H1 (cell line): ENCODE data around the gene ALK. TPM values are rescaled to one million over a fixed set of nuclear protein-coding genes. Genes with fewer than 3 reads are reported as not detected.

Source experiments
- CTCF ChIA-PET: fragments of 300-600 bp; sonication (Branson Sonifier 250); formaldehyde crosslinking; loops from one replicate; lab custom pipeline; 2021; ENCODE audit not compliant: partially characterized antibody; lab: Charles Lee
- POLR2A ChIA-PET: fragments of 300-600 bp; sonication (Branson Sonifier 250); formaldehyde crosslinking; loops from one replicate; lab custom pipeline; 2021; ENCODE audit warnings: inconsistent platforms; ENCODE audit not compliant: partially characterized antibody; lab: Charles Lee
- DNase-seq, 2 experiments: peaks; one replicate each; pipeline versions ENCODE4 v3.0.0 to v3.0.0-alpha.2; 2010 to 2022; ENCODE audit warnings: low spot score in 2 of 2, low read depth in 1 of 2, mixed read lengths in 1 of 2
- FAIRE-seq: peaks from 2 replicates; lab custom pipeline; 2011; peaks lifted over from hg19 to GRCh38; lab: Jason Lieb, UNC
- H2AFZ ChIP-seq: 2 replicates; pipeline ENCODE4 v1.8.1; 2012; ENCODE audit warnings: low read length, inconsistent platforms
- H2AK5ac ChIP-seq: 2 replicates; pipeline ENCODE4 v1.6.1; 2013; ENCODE audit warnings: low read depth, low read length
- H2BK120ac ChIP-seq: replicated peaks from 2 replicates; pipeline ENCODE3; 2013; ENCODE audit warnings: low read depth, low read length, inconsistent platforms
- H2BK12ac ChIP-seq: 2 replicates; pipeline ENCODE4 v1.6.1; 2013; ENCODE audit warnings: low read depth, low read length
- H2BK15ac ChIP-seq: 2 replicates; pipeline ENCODE4 v1.6.1; 2013; ENCODE audit warnings: low read length
- H2BK20ac ChIP-seq: 2 replicates; pipeline ENCODE4 v1.6.1; 2013; ENCODE audit warnings: low read length
- H2BK5ac ChIP-seq: 2 replicates; pipeline ENCODE4 v1.6.1; 2013; ENCODE audit warnings: low read depth, low read length
- H3K14ac ChIP-seq: 2 replicates; pipeline ENCODE4 v1.6.1; 2013; ENCODE audit warnings: inconsistent platforms; ENCODE audit not compliant: insufficient read length
- H3K18ac ChIP-seq: 2 replicates; pipeline ENCODE4 v1.6.1; 2013; ENCODE audit warnings: low read length; ENCODE audit errors: extremely low read depth
- H3K23ac ChIP-seq: 2 replicates; pipeline ENCODE4 v1.6.1; 2013; ENCODE audit warnings: inconsistent platforms; ENCODE audit not compliant: insufficient read length
- H3K23me2 ChIP-seq: 2 replicates; pipeline ENCODE4 v1.6.1; 2013; ENCODE audit warnings: low read depth, low read length
- H3K27ac ChIP-seq: 2 replicates; pipeline ENCODE4 v1.6.1; 2011; ENCODE audit warnings: low read depth, low read length, inconsistent platforms
- H3K27me3 ChIP-seq, 4 experiments: replicated peaks in 1 of 4; 1 replicate in 1 of 4; 2 replicates in 3 of 4; pipeline versions ENCODE4 v1.6.1 to v1.8.1; 2011 to 2013; ENCODE audit warnings: low read length in 3 of 4, mild to moderate bottlenecking in 3 of 4, inconsistent platforms in 2 of 4, mixed read lengths in 2 of 4, moderate library complexity in 1 of 4; ENCODE audit not compliant: control insufficient read depth in 3 of 4, insufficient read depth in 3 of 4; ENCODE audit errors: extremely low read depth in 1 of 4
- H3K36me3 ChIP-seq, 4 experiments: 2 replicates each; pipeline versions ENCODE4 v1.6.1 to v1.8.1; 2011 to 2013; ENCODE audit warnings: mild to moderate bottlenecking in 4 of 4, low read length in 3 of 4, moderate library complexity in 2 of 4, control low read depth in 1 of 4, inconsistent platforms in 1 of 4; ENCODE audit not compliant: insufficient read depth in 4 of 4, control insufficient read depth in 2 of 4
- H3K4ac ChIP-seq: replicated peaks from 2 replicates; pipeline ENCODE3; 2013; ENCODE audit warnings: low read length, low read depth, mixed read lengths, inconsistent platforms; ENCODE audit not compliant: insufficient read length
- H3K4me1 ChIP-seq, 4 experiments: replicated peaks in 1 of 4; 1 replicate in 1 of 4; 2 replicates in 3 of 4; pipeline versions ENCODE4 v1.6.1 to v1.8.1; 2011 to 2013; ENCODE audit warnings: low read length in 3 of 4, inconsistent platforms in 2 of 4, mixed read lengths in 1 of 4; ENCODE audit not compliant: insufficient read depth in 4 of 4, control insufficient read depth in 3 of 4
- H3K4me2 ChIP-seq, 2 experiments: 2 replicates each; pipeline versions ENCODE4 v1.6.1 to v1.8.1; 2011 to 2013; ENCODE audit warnings: low read depth in 2 of 2, low read length in 2 of 2, control low read depth in 1 of 2, inconsistent platforms in 1 of 2, mild to moderate bottlenecking in 1 of 2; ENCODE audit not compliant: insufficient read depth in 1 of 2
- H3K4me3 ChIP-seq, 4 experiments: fragments of 200-600, 300-600 bp in 1 of 4; sonication (generic), shearing (Covaris generic), sonication (Bioruptor Twin) in 1 of 4; 2 replicates each; pipeline versions ENCODE4 v1.5.1 to v1.8.1; 2011 to 2016; ENCODE audit warnings: low read length in 4 of 4, low read depth in 3 of 4, control low read depth in 2 of 4, inconsistent platforms in 2 of 4, mild to moderate bottlenecking in 2 of 4, mixed read lengths in 1 of 4, moderate library complexity in 1 of 4; ENCODE audit not compliant: insufficient read depth in 2 of 4; ENCODE audit errors: extremely low read depth in 1 of 4
- H3K56ac ChIP-seq: replicated peaks from 2 replicates; pipeline ENCODE3; 2013; ENCODE audit warnings: low read depth, mild to moderate bottlenecking, mixed read lengths, low read length, inconsistent platforms; ENCODE audit not compliant: insufficient read length
- H3K79me1 ChIP-seq: 2 replicates; pipeline ENCODE4 v1.6.1; 2013; ENCODE audit warnings: low read depth, low read length, control low read depth
- H3K79me2 ChIP-seq, 2 experiments: 2 replicates each; pipeline versions ENCODE4 v1.6.1 to v1.8.1; 2012 to 2013; ENCODE audit warnings: low read length in 2 of 2, mild to moderate bottlenecking in 2 of 2, inconsistent platforms in 1 of 2; ENCODE audit not compliant: insufficient read depth in 2 of 2, control insufficient read depth in 1 of 2
- H3K9ac ChIP-seq, 4 experiments: replicated peaks in 1 of 4; 1 replicate in 1 of 4; 2 replicates in 3 of 4; pipeline versions ENCODE4 v1.6.1 to v1.8.1; 2011 to 2013; ENCODE audit warnings: low read depth in 3 of 4, low read length in 3 of 4, control low read depth in 2 of 4, mild to moderate bottlenecking in 2 of 4, moderate library complexity in 2 of 4, inconsistent platforms in 1 of 4; ENCODE audit errors: extremely low read depth in 1 of 4
- H3K9me3 ChIP-seq, 2 experiments: 2 replicates each; pipeline versions ENCODE4 v1.6.1 to v1.8.1; 2012 to 2013; ENCODE audit warnings: mild to moderate bottlenecking in 2 of 2, moderate library complexity in 2 of 2, control low read depth in 1 of 2, inconsistent platforms in 1 of 2, low read depth in 1 of 2, low read length in 1 of 2, mixed read lengths in 1 of 2; ENCODE audit not compliant: insufficient read depth in 2 of 2
- H4K20me1 ChIP-seq, 2 experiments: replicated peaks in 1 of 2; 2 replicates each; pipeline versions ENCODE3 to v1.8.1; 2011 to 2013; ENCODE audit warnings: inconsistent platforms in 2 of 2, low read length in 2 of 2, mild to moderate bottlenecking in 1 of 2; ENCODE audit not compliant: insufficient read depth in 2 of 2, control insufficient read depth in 1 of 2
- H4K5ac ChIP-seq: 2 replicates; pipeline ENCODE4 v1.6.1; 2013; ENCODE audit warnings: low read length, low read depth, mixed read lengths, inconsistent platforms; ENCODE audit not compliant: insufficient read length
- H4K8ac ChIP-seq: 2 replicates; pipeline ENCODE4 v1.8.0; 2013; ENCODE audit warnings: mild to moderate bottlenecking, moderate library complexity, low read length, inconsistent platforms; ENCODE audit not compliant: insufficient read depth; ENCODE audit errors: extremely low read depth
- H4K91ac ChIP-seq: replicated peaks from 2 replicates; pipeline ENCODE3; 2013; ENCODE audit warnings: low read length, mixed read lengths, inconsistent platforms; ENCODE audit not compliant: insufficient read length
- ASH2L ChIP-seq: fragments of 200-600, 300-600 bp; sonication (generic); IDR thresholded peaks from one replicate; pipeline ENCODE4 v1.7.1; 2017; ENCODE audit warnings: low read length
- ATF3 ChIP-seq: IDR thresholded peaks from 2 replicates; pipeline ENCODE4 v1.6.1; 2011; ENCODE audit warnings: low read depth, mild to moderate bottlenecking, low read length; ENCODE audit not compliant: insufficient read depth
- CBX5 ChIP-seq: fragments of 300-800, 300-1000 bp; sonication (generic); IDR thresholded peaks from 2 replicates; pipeline ENCODE4 v1.7.1; 2016; ENCODE audit warnings: antibody characterized with exemption, low read length, low read depth
- EP300 ChIP-seq, 2 experiments: IDR thresholded peaks; 1 replicate in 1 of 2; 2 replicates in 1 of 2; pipeline ENCODE4 v1.6.1; 2011 to 2012; ENCODE audit warnings: low read depth in 2 of 2, low read length in 2 of 2, mild to moderate bottlenecking in 2 of 2, borderline replicate concordance in 1 of 2, inconsistent platforms in 1 of 2, moderate library complexity in 1 of 2
- EZH2 ChIP-seq: fragments of 200-600 bp; sonication (generic); IDR thresholded peaks from 2 replicates; pipeline ENCODE4 v1.7.1; 2012; ENCODE audit warnings: low read depth, mild to moderate bottlenecking, moderate library complexity, low read length, inconsistent platforms; ENCODE audit not compliant: severe bottlenecking
- MAFK ChIP-seq: IDR thresholded peaks from 2 replicates; pipeline ENCODE4 v1.6.1; 2012; ENCODE audit warnings: low read depth, mild to moderate bottlenecking, improper control_type of control experiment, low read length
- PHF8 ChIP-seq: fragments of 200-600 bp; sonication (generic); conservative IDR thresholded peaks from 2 replicates; pipeline ENCODE4 v1.7.1; 2012; ENCODE audit warnings: low read depth, mild to moderate bottlenecking, inconsistent platforms, low read length, moderate library complexity
- POLR2A ChIP-seq, 2 experiments: IDR thresholded peaks; 1 replicate in 1 of 2; 2 replicates in 1 of 2; pipeline ENCODE4 v1.6.1; 2011; ENCODE audit warnings: low read depth in 2 of 2, low read length in 2 of 2, mild to moderate bottlenecking in 2 of 2; ENCODE audit errors: control extremely low read depth in 1 of 2
- POLR2AphosphoS5 ChIP-seq: IDR thresholded peaks from 2 replicates; pipeline ENCODE4 v1.6.1; 2011; ENCODE audit warnings: low read depth, low read length
- SIRT6 ChIP-seq: IDR thresholded peaks from one replicate; pipeline ENCODE4 v1.7.1; 2012; ENCODE audit warnings: low read length, inconsistent platforms
- SP1 ChIP-seq: IDR thresholded peaks from 2 replicates; pipeline ENCODE4 v1.6.1; 2011; ENCODE audit warnings: low read depth, low read length
- SUZ12 ChIP-seq: fragments of 200-600 bp; sonication (generic); IDR thresholded peaks from 2 replicates; pipeline ENCODE4 v1.6.1; 2012; ENCODE audit warnings: mild to moderate bottlenecking, inconsistent platforms, low read length, moderate library complexity, mixed read lengths
- TAF7 ChIP-seq: optimal IDR thresholded peaks from 2 replicates; pipeline ENCODE3; 2011; ENCODE audit warnings: low read depth, mild to moderate bottlenecking, inconsistent platforms, low read length, moderate library complexity, borderline replicate concordance
- TBP ChIP-seq: IDR thresholded peaks from 2 replicates; pipeline ENCODE4 v1.6.1; 2011; ENCODE audit warnings: low read depth, low read length, improper control_type of control experiment
- TCF12 ChIP-seq: IDR thresholded peaks from 2 replicates; pipeline ENCODE4 v1.6.1; 2011; ENCODE audit warnings: low read depth, mild to moderate bottlenecking, low read length
- WGBS, 2 experiments: shearing (Covaris generic) in 1 of 2; methylation state at CpG; one replicate each; pipeline versions ENCODE4 v1.1.6 to v1.1.7; 2013 to 2015; ENCODE audit warnings: low lambda C conversion rate in 2 of 2, mixed read lengths in 2 of 2, inconsistent platforms in 1 of 2, low coverage in 1 of 2, missing lambda C conversion rate in 1 of 2; ENCODE audit not compliant: insufficient replicate concordance in 2 of 2, insufficient coverage in 1 of 2, insufficient read length in 1 of 2; ENCODE audit errors: extremely low coverage in 1 of 2, missing lambda C conversion rate in 1 of 2; 5-methylcytosine and 5-hydroxymethylcytosine counted together
- polyA plus RNA-seq, 7 experiments: library from polyadenylated mRNA; depleted of rRNA in 3 of 7; stranded (reverse) in 5 of 7; unstranded in 2 of 7; fragments of >200 nt in 5 of 7; fragments of 200-250 nt in 2 of 7; gene quantifications; 1 replicate in 5 of 7; 2 replicates in 1 of 7; 4 replicates in 1 of 7; pipeline versions ENCODE4 v1.2.1 to v1.2.3, GENCODE V29; 2011 to 2013; ENCODE audit warnings: missing spikeins in 2 of 7, mixed read lengths in 2 of 7
- total RNA-seq: library from RNA; stranded (reverse); fragmentation: NEBNext Ultra II Directional; extraction: Animal tissue kit (Norgen Biotek cat#: 25700); gene quantifications from 2 replicates; pipeline ENCODE4 v1.2.1, GENCODE V29; 2021

The ALK gene
- total and polyA plus RNA-seq, 2 of the 8 experiments (the other 6 are each of a cell fraction or from before 2014, with no cell fraction given), result 0.02 to 0.09 TPM

DNA sequence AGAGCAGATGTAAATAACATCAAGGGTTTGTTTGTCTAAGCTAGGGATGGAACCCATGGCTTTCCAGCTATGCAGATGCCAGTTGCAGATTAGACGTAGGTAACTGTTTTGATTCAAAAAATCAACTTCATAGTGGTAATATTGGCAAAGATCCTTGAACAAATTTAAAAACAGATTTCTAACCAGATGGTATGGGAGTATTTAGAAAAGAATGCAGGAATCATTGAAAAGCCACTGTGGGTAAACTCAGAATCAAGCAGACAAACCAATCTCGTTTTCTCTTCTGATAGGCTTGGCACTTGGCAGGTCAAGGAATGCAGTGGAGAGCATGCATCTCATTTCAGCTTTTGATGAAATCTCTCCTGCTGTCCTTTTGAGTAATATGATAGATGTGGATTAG is 428.7 kb downstream of the ALK start:
- Histone ChIP-seq H3K4ac (no peak overlapping the region), H3K36me3 (no peaks in the 10 kb centered on the region), H4K91ac (no peak overlapping the region), H3K4me2 (no peak overlapping the region), H4K8ac (no peak overlapping the region), H3K9me3 (no peaks in the 10 kb centered on the region), H3K9ac (no peak overlapping the region), H2BK12ac (no peak overlapping the region), H3K23ac (no peak overlapping the region), H2AFZ (no peak overlapping the region), H4K20me1 (no peaks in the 10 kb centered on the region), H3K79me1 (no peaks in the 10 kb centered on the region), H2BK5ac (no peak overlapping the region), H2BK20ac (no peak overlapping the region), H3K18ac (no peak overlapping the region), H3K56ac (no peak overlapping the region), H3K4me1 (peaks cover 0 to 3% (median 0%) of the 10 kb centered on the region in 4 experiments; a peak in 1 of 7 replicates), H2BK120ac (no peak overlapping the region), H2AK5ac (no peak overlapping the region), H3K79me2 (no peaks in the 10 kb centered on the region), H4K5ac (no peak overlapping the region), H3K27ac (no peak overlapping the region), H3K27me3 (no peaks in the 10 kb centered on the region), H2BK15ac (no peak overlapping the region), H3K14ac (no peak overlapping the region), H3K23me2 (no peaks in the 10 kb centered on the region), H3K4me3 (no peak overlapping the region)
- ChIA-PET CTCF (interaction anchor here (1.5 kb wide), 1 partner anchor 208 kb away, joined by 3 read pairs; no protein-coding TSS in a partner anchor), POLR2A (no interaction called here)
- 41% methylated on average over 2 of the region's 2 CpGs; no CpG with 5 or more reads in 1 of the 2 experiments for WGBS, 2 experiments
- FAIRE-seq (no peak), DNase-seq (no peak)
- TF ChIP-seq SIRT6 (no peak), EZH2 (no peak), ASH2L (no peak), CBX5 (no peak), PHF8 (no peak), SP1 (no peak), MAFK (no peak), EP300 (IDR thresholded peaks at IDR 0.05; ENCODE audit: borderline replicate concordance in 1 of 2, low read depth in 2 of 2, low read length in 2 of 2) (no peak), TAF7 (no peak), ATF3 (no peak), TCF12 (no peak), TBP (no peak), POLR2AphosphoS5 (no peak), SUZ12 (no peak), POLR2A (IDR thresholded peaks at IDR 0.05; ENCODE audit: control extremely low read depth in 1 of 2, low read depth in 2 of 2, low read length in 2 of 2) (no peak)
